Cardiac fibroblast (primary cell): Measurements from ENCODE around the gene TXN.

Experiments used
- DNase-seq, 2 donors: peaks; one replicate each; pipeline versions ENCODE4 v3.0.0 to v3.0.0-alpha.2; 2010; ENCODE audit warnings: low read depth in 2 of 2
- H3K4me3 ChIP-seq, 2 donors: replicated peaks in 1 of 2; 1 replicate in 1 of 2; 2 replicates in 1 of 2; pipeline ENCODE4 v1.5.1; 2011; ENCODE audit warnings: low read depth in 2 of 2, low read length in 2 of 2, mild to moderate bottlenecking in 2 of 2, moderate library complexity in 1 of 2
- TF ChIP-seq, protein P1 (sequence below): IDR thresholded peaks from one replicate; pipeline ENCODE4 v1.5.1; 2011; ENCODE audit warnings: low read depth, mild to moderate bottlenecking, low read length, inconsistent platforms

Gene TXN

GRCh38 chr9:110259566-110259965 lies 3.3 kb upstream of the TXN start:
- TF ChIP-seq, protein P1, sequence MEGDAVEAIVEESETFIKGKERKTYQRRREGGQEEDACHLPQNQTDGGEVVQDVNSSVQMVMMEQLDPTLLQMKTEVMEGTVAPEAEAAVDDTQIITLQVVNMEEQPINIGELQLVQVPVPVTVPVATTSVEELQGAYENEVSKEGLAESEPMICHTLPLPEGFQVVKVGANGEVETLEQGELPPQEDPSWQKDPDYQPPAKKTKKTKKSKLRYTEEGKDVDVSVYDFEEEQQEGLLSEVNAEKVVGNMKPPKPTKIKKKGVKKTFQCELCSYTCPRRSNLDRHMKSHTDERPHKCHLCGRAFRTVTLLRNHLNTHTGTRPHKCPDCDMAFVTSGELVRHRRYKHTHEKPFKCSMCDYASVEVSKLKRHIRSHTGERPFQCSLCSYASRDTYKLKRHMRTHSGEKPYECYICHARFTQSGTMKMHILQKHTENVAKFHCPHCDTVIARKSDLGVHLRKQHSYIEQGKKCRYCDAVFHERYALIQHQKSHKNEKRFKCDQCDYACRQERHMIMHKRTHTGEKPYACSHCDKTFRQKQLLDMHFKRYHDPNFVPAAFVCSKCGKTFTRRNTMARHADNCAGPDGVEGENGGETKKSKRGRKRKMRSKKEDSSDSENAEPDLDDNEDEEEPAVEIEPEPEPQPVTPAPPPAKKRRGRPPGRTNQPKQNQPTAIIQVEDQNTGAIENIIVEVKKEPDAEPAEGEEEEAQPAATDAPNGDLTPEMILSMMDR: no peak
- no peak for DNase-seq
- no peak overlapping the region for H3K4me3 ChIP-seq

GRCh38 chr9:110258690-110259091 lies 2.4 kb upstream of the TXN start:
- TF ChIP-seq, protein P1: no peak
- no peak overlapping the region for H3K4me3 ChIP-seq
- DNase-seq: no peak

- peak overlapping the region in 1 of 2 donors; percentile 89 for H3K4me3 ChIP-seq
- TF ChIP-seq, protein P1: no peak
- DNase-seq: no peak
Measured at GRCh38 chr9:110257956-110258355, 1.6 kb upstream of the TXN start.

GRCh38 chr9:110257097-110257841 lies 962 bp upstream of the TXN start:
- TF ChIP-seq, protein P1: no peak
- H3K4me3 ChIP-seq: peak overlapping the region; percentile 89 to 91
- DNase-seq: peak in 1 of 2 donors; percentile 39

DNA sequence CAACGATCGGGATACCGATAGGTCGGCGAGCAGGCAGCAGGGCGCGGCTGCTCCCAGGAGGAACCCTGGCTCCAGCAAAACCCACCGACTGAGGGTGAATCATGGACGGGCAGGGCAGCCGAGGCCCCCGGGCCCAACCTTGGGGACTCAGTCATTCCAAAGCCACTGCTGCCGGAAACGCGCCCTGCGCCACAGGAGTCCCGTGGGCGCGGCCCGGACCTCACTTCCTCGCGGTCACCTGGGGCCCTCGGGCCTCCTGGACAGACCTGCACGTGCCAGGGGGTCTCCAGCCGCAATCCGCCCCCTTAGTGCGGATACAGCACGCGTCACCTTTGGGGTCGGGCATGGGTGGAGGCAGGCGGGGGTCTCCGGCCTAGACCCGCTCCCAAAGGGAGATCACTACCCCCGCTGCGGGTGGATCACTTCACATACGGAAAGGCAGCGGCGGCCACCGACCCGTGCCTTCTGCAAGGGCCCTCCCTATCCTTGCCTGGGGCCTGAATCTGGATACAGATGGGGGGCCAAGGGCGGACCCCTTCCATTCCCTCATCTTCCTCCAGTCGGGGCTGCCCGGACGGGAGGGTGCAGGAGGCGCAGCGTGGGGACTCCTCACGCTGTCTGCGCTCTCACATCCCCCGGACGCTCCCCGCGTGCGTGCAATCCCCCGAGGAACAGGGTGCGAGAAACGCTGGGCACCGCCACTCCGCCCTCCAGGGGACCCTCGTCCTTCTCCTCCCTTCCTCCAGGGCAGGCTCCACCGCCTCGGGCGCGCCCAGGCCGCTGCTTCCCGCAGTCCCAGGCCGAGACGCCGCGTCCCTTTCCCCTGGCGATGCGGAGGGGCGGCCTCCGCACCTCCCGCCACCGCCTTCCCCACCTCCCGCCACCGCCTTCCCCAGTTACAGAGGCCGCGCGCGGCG lies 586 bp downstream of the TXN start:
- peak; percentile 46 to 55 for DNase-seq
- peak overlapping the region; percentile 89 to 91 for H3K4me3 ChIP-seq
- TF ChIP-seq, protein P1: no peak

GRCh38 chr9:110255034-110255462 lies 1.3 kb downstream of the TXN start:
- peak overlapping the region; percentile 89 to 91 for H3K4me3 ChIP-seq
- DNase-seq: no peak
- TF ChIP-seq, protein P1: no peak
